Brain microvascular endothelial cell (primary cell): ENCODE data around the gene C22orf39.

Experiments used
- DNase-seq: peaks from one replicate; pipeline ENCODE4 v3.0.0-alpha.2; 2020
- H3K27ac ChIP-seq: fragments of 250-450 bp; sonication (Bioruptor Pico); 2 replicates; pipeline ENCODE4 v1.5.1; 2020; ENCODE audit warnings: mild to moderate bottlenecking, moderate library complexity
- H3K27me3 ChIP-seq: fragments of 250-450 bp; sonication (Bioruptor Pico); replicated peaks from 2 replicates; pipeline ENCODE4 v1.5.1; 2020; ENCODE audit warnings: mild to moderate bottlenecking
- H3K36me3 ChIP-seq: fragments of 250-450 bp; sonication (Bioruptor Pico); replicated peaks from 2 replicates; pipeline ENCODE4 v1.5.1; 2020; ENCODE audit warnings: mild to moderate bottlenecking
- H3K4me3 ChIP-seq: 2 replicates; pipeline ENCODE4 v1.5.1; 2011; ENCODE audit warnings: low read depth, mild to moderate bottlenecking, control low read depth, low read length, moderate library complexity
- in situ Hi-C: cut with HindIII; loops from 2 replicates; pipeline ENCODE4 v1.10.0; 2017; ENCODE audit warnings: low sequenced_read_pairs, low pct_ligation_motif_present
- TF ChIP-seq, protein P1 (sequence below): IDR thresholded peaks from 2 replicates; pipeline ENCODE4 v1.5.1; 2011; ENCODE audit warnings: low read depth, mild to moderate bottlenecking, moderate library complexity, low read length, control low read depth, inconsistent platforms; ENCODE audit errors: missing control alignments

C22orf39 gene

DNA sequence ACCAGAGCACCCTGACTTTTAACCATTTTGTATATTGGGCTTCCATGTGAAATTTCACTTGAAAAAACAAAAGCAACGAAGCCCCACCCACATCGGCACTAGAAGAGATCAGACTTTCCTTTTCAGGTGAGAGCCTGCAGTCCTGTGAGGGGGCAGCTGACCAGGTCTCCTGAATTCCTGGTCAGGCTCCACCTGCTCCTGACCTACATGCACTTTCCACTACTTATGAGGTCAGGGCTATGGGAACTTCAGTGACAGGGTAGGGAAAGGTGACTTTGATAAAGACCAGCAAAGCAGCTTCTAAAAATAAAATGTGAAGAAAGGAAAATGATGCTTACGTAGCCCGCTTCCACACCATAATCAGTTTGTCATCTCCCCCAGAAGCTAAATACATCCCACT, 40.7 kb downstream of the C22orf39 start:
- no peak for DNase-seq
- no peaks in the 10 kb centered on the region for H3K27me3 ChIP-seq
- peaks cover 55% of the 10 kb centered on the region for H3K36me3 ChIP-seq
- in situ Hi-C loops, result no loop called here
- no peak overlapping the region for H3K4me3 ChIP-seq
- H3K27ac ChIP-seq, result no peak overlapping the region
- TF ChIP-seq, protein P1, sequence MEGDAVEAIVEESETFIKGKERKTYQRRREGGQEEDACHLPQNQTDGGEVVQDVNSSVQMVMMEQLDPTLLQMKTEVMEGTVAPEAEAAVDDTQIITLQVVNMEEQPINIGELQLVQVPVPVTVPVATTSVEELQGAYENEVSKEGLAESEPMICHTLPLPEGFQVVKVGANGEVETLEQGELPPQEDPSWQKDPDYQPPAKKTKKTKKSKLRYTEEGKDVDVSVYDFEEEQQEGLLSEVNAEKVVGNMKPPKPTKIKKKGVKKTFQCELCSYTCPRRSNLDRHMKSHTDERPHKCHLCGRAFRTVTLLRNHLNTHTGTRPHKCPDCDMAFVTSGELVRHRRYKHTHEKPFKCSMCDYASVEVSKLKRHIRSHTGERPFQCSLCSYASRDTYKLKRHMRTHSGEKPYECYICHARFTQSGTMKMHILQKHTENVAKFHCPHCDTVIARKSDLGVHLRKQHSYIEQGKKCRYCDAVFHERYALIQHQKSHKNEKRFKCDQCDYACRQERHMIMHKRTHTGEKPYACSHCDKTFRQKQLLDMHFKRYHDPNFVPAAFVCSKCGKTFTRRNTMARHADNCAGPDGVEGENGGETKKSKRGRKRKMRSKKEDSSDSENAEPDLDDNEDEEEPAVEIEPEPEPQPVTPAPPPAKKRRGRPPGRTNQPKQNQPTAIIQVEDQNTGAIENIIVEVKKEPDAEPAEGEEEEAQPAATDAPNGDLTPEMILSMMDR, result no peak

DNA sequence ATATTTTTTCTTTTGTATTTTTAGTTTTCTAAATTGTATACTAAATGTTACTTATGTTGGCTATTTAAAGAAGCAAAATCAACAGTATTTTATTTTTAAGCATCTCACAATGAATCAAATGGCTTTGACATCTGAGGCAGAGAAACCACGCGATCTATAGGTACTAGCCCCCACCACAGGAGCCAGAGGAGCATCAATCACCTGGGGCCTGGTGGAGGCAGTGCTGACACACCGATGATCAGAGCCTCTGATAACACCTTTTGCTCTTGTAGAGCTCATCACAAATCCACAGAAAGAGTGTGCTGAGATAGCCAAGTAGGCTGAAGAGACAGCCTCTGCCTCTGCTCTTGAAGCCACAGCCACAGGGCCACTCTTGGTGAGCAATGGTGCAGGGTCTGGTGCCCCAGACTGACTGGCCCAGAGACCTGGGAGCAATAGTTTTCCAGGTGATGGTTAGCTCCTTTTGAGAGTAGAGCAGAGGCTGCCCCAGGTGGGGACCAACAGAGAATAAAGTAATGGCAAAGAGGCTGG, 41.2 kb downstream of the C22orf39 start:
- Histone ChIP-seq H3K36me3 (peaks cover 60% of the 10 kb centered on the region), H3K27me3 (no peaks in the 10 kb centered on the region), H3K27ac (no peak overlapping the region), H3K4me3 (no peak overlapping the region)
- no peak for DNase-seq
- TF ChIP-seq, protein P1, result no peak
- in situ Hi-C loops, result no loop called here

DNA sequence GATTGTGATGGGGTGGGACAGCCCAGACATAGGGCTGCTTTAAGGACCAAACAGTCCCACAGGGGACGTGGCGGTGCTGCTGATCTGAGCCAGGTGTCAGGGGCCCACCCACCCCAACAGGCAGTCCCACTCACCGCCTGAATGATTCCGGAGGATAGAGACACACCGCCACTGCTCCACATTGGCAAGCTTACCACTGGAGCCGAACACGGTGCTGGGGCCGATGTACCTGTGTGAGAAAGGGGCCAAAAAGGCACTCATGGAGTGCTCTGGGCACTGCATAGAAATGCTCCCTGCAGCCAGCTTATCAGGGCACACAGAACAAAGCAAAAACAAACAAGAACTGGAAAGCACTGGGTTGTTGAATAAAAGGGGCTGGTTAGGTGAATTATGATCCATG, 41.9 kb downstream of the C22orf39 start:
- Histone ChIP-seq H3K27ac (no peak overlapping the region), H3K27me3 (no peaks in the 10 kb centered on the region), H3K4me3 (no peak overlapping the region), H3K36me3 (peaks cover 67% of the 10 kb centered on the region)
- in situ Hi-C loops, result no loop called here
- TF ChIP-seq, protein P1, result no peak
- DNase-seq, result no peak

DNA sequence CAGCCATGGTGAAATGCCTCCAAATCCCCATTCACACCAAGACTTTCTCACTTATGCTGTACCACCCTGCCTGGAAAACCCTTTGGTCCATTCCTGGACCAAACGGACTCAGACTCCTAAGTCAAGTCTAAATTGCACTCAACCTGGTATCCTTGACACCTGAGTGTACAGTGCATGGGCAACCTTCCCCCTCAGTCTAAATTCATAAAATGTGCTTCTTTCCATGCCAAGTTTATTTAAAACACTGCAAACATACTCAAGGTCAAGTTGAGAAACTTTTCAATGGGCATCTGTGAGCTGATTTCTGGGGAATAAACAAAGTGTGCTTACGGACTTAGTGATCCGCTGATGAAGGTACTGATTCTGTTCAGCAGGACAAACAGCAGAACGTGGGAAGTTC, 42.4 kb downstream of the C22orf39 start:
- Histone ChIP-seq H3K27me3 (no peaks in the 10 kb centered on the region), H3K4me3 (no peak overlapping the region), H3K27ac (no peak overlapping the region), H3K36me3 (peaks cover 71% of the 10 kb centered on the region)
- in situ Hi-C loops, result no loop called here
- DNase-seq, result no peak
- TF ChIP-seq, protein P1, result no peak

DNA sequence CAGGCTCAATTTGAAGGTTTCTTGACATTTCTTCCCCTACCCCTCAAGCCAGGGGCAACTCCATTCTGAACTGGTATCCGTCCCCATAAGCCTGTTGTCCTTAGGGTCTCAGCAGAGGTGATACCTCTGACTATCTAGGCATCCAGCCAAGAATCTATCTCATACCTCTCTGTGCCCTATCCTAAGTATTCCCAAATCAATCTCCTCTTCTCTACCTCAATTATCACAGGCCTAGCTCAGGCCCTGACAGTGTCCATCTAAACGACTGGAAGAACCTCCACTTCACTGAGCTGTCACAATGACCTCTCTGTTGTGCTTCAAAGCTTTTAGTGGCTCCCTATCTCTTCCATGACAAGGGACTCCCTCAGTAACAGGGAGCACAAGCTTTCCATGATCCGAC, 42.8 kb downstream of the C22orf39 start:
- in situ Hi-C loops, result no loop called here
- DNase-seq, result no peak
- no peak overlapping the region for H3K4me3 ChIP-seq
- H3K27me3 ChIP-seq, result no peaks in the 10 kb centered on the region
- peaks cover 68% of the 10 kb centered on the region for H3K36me3 ChIP-seq
- TF ChIP-seq, protein P1, result no peak
- no peak overlapping the region for H3K27ac ChIP-seq

DNA sequence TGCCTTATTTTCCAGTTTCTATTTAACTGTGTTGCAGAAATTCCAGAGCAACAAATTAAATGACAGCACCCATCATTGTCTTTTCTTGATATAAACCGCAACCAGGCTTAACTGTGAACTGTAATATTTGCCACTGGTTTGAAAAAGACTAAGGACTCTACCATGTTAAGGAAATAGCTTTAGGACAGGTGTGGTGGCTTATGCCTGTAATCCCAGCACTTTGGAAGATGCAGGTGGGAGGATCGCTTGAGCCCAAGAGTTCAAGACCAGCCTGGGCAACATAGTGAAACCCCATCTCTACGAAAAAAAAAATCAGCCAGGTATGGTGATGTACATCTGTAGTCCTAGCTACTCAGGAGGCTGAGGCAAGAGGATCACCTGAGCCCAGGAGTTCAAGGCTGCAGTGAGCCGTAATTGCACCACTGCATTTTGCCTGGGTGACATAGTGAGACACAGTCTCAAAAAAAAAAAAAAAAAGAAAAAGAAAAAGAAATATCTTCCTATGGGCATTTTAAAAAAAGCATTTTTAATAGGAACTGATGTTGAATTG, 44.8 kb downstream of the C22orf39 start:
- H3K36me3 ChIP-seq, result peaks cover 60% of the 10 kb centered on the region
- H3K27ac ChIP-seq, result no peak overlapping the region
- DNase-seq, result no peak
- no peak overlapping the region for H3K4me3 ChIP-seq
- TF ChIP-seq, protein P1, result no peak
- in situ Hi-C loops, result no loop called here
- H3K27me3 ChIP-seq, result no peaks in the 10 kb centered on the region
